ENCODE results near the gene SLC2A5.
"Not testable (repeated sequence)": the region's sequence is repeated elsewhere in the genome, so short reads cannot be mapped to it uniquely, and the experiment has no call there.

The SLC2A5 gene

GRCh38 chr1:9004700-9005394 is 64.6 kb downstream of the SLC2A5 start:
- DNase-seq (ENCODE audit: low spot score): peak; percentile 78

- DNase-seq (ENCODE audit: low spot score): no peak
Observed at GRCh38 chr1:9004031-9004699, 65.3 kb downstream of the SLC2A5 start.

- DNase-seq (ENCODE audit: low spot score): not testable (repeated sequence)
Observed at GRCh38 chr1:9002215-9002560, 67.2 kb downstream of the SLC2A5 start.

- not testable (repeated sequence) for DNase-seq (ENCODE audit: low spot score)
Observed at GRCh38 chr1:9001534-9002214, 67.8 kb downstream of the SLC2A5 start.

- not testable (repeated sequence) for DNase-seq (ENCODE audit: low spot score)
Observed at GRCh38 chr1:8993962-8994675, 75.3 kb downstream of the SLC2A5 start.

GRCh38 chr1:8992936-8993687 is 76.3 kb downstream of the SLC2A5 start:
- DNase-seq (ENCODE audit: low spot score): no peak

GRCh38 chr1:8989821-8990220 is 79.6 kb downstream of the SLC2A5 start:
- no peak for DNase-seq (ENCODE audit: low spot score)

- DNase-seq (ENCODE audit: low spot score): no peak
Observed at GRCh38 chr1:8989061-8989460, 80.4 kb downstream of the SLC2A5 start.

GRCh38 chr1:8988618-8988967 is 80.8 kb downstream of the SLC2A5 start:
- DNase-seq (ENCODE audit: low spot score): no peak

- DNase-seq (ENCODE audit: low spot score): peak; percentile 42
Observed at GRCh38 chr1:8987881-8988617, 81.4 kb downstream of the SLC2A5 start.

GRCh38 chr1:8986814-8987190 is 82.6 kb downstream of the SLC2A5 start:
- no peak for DNase-seq (ENCODE audit: low spot score)

GRCh38 chr1:8985915-8986813 is 83.3 kb downstream of the SLC2A5 start:
- no peak for DNase-seq (ENCODE audit: low spot score)
